Esophagus (tissue), 2 donors: ENCODE measurements around the gene CFAP61. TPM values are rescaled to one million over a fixed set of nuclear protein-coding genes. Genes with fewer than 3 reads are reported as not detected.
"Not testable (repeated sequence)": the region's sequence is repeated elsewhere in the genome, so short reads cannot be mapped to it uniquely, and the experiment has no call there.

Source experiments
- H3K27ac ChIP-seq, 2 donors: one replicate each; pipeline ENCODE4 v1.5.1; 2013; ENCODE audit warnings: low read depth in 2 of 2, mild to moderate bottlenecking in 2 of 2, inconsistent platforms in 1 of 2, low read length in 1 of 2, moderate library complexity in 1 of 2
- H3K27me3 ChIP-seq, 2 donors: one replicate each; pipeline ENCODE4 v1.6.1; 2013; ENCODE audit warnings: low read length in 2 of 2, control low read depth in 1 of 2, mild to moderate bottlenecking in 1 of 2; ENCODE audit not compliant: insufficient read depth in 2 of 2, control insufficient read depth in 1 of 2
- H3K36me3 ChIP-seq, 2 donors: one replicate each; pipeline ENCODE4 v1.6.1; 2013; ENCODE audit warnings: low read length in 1 of 2; ENCODE audit not compliant: control insufficient read depth in 2 of 2, insufficient read depth in 2 of 2
- H3K4me1 ChIP-seq, 2 donors: one replicate each; pipeline ENCODE4 v1.6.1; 2013; ENCODE audit warnings: low read length in 1 of 2; ENCODE audit not compliant: control insufficient read depth in 2 of 2, insufficient read depth in 2 of 2
- H3K4me3 ChIP-seq, 2 donors: one replicate each; pipeline ENCODE4 v1.5.1; 2013; ENCODE audit warnings: low read length in 2 of 2, mild to moderate bottlenecking in 2 of 2, low read depth in 1 of 2, moderate library complexity in 1 of 2
- H3K9me3 ChIP-seq, 2 donors: one replicate each; pipeline ENCODE4 v1.6.1; 2013; ENCODE audit warnings: mild to moderate bottlenecking in 2 of 2, low read depth in 1 of 2, low read length in 1 of 2, moderate library complexity in 1 of 2; ENCODE audit not compliant: control insufficient read depth in 2 of 2, insufficient read depth in 1 of 2
- WGBS, 2 donors: extraction: QIAGEN DNeasy Blood & Tissue Kit; methylation state at CpG; one replicate each; pipeline ENCODE4 v1.1.7; 2013; 5-methylcytosine and 5-hydroxymethylcytosine counted together
- polyA plus RNA-seq, 2 donors: library from polyadenylated mRNA; stranded (reverse); fragments of 200-250 nt; gene quantifications; one replicate each; pipeline ENCODE4 v1.2.3, GENCODE V29; 2013
- donor health status: healthy with polysubstance abuse.
- donor health status: Bipolar disorder and iron deficiency.

CFAP61 gene
- polyA plus RNA-seq, result not detected

- 0% methylated on average over 66 to 67 of the region's 67 CpGs for WGBS, 2 donors
Measured at GRCh38 chr20:20052074-20052970, at the start of gene CFAP61, which contains the start of gene CRNKL1. Gene CFAP61, plus strand, starts transcription at chr20:20052532. Its CDS starts 4,122 bp downstream, at chr20:20056654. Gene CRNKL1, minus strand, starts transcription at chr20:20052466. Its CDS starts 124 bp downstream, at chr20:20052342.

GRCh38 chr20:20003031-20003954 is 49.0 kb upstream of the CFAP61 start:
- WGBS, 2 donors, result 33 to 50% methylated on average over 23 of the region's 23 CpGs
- Histone ChIP-seq H3K36me3 (peaks cover 20% of the 10 kb centered on the region in 2 donors), H3K27me3 (no peaks in the 10 kb centered on the region), H3K9me3 (no peaks in the 10 kb centered on the region), H3K4me3 (no peak overlapping the region), H3K4me1 (no peaks in the 10 kb centered on the region), H3K27ac (peak overlapping the region; percentile 56 to 60)

More at GRCh38 chr20:20052074-20052970, at the start of gene CFAP61, which contains the start of gene CRNKL1:
- Histone ChIP-seq H3K9me3 (no peaks in the 10 kb centered on the region), H3K4me1 (no peaks in the 10 kb centered on the region), H3K27ac (peak within 1 kb of the TSS; percentile 94 to 95), H3K27me3 (no peaks in the 10 kb centered on the region), H3K36me3 (peaks cover 3 to 6% of the 10 kb centered on the region in 2 donors), H3K4me3 (peak within 1 kb of the TSS; percentile 95 to 99)

GRCh38 chr20:20003955-20004322 is 48.4 kb upstream of the CFAP61 start:
- H3K27ac ChIP-seq, result peak overlapping the region; percentile 21 to 38
- H3K9me3 ChIP-seq, H3K4me3 ChIP-seq, H3K27me3 ChIP-seq, H3K4me1 ChIP-seq: not testable (repeated sequence)
- H3K36me3 ChIP-seq, result peaks cover 14 to 15% of the 10 kb centered on the region in 2 donors
- 73 to 74% methylated on average over 6 of the region's 6 CpGs for WGBS, 2 donors

GRCh38 chr20:20005342-20005741 is 47.0 kb upstream of the CFAP61 start:
- Histone ChIP-seq H3K27me3 (no peaks in the 10 kb centered on the region), H3K27ac (no peak overlapping the region), H3K4me3 (no peak overlapping the region), H3K9me3 (no peaks in the 10 kb centered on the region), H3K4me1 (no peaks in the 10 kb centered on the region), H3K36me3 (peaks cover 10% of the 10 kb centered on the region in 2 donors)
- 72 to 78% methylated on average over 7 of the region's 7 CpGs for WGBS, 2 donors

GRCh38 chr20:20009784-20010253 is 42.5 kb upstream of the CFAP61 start:
- Histone ChIP-seq H3K27me3 (no peaks in the 10 kb centered on the region), H3K4me3 (no peak overlapping the region), H3K36me3 (no peaks in the 10 kb centered on the region), H3K27ac (no peak overlapping the region), H3K9me3 (no peaks in the 10 kb centered on the region), H3K4me1 (no peaks in the 10 kb centered on the region)
- 70 to 72% methylated on average over 14 of the region's 14 CpGs for WGBS, 2 donors

- H3K36me3 ChIP-seq, result no peaks in the 10 kb centered on the region
- WGBS, 2 donors, result 31 to 43% methylated on average over 4 of the region's 4 CpGs
- H3K27me3 ChIP-seq, result no peaks in the 10 kb centered on the region
- H3K9me3 ChIP-seq, result no peaks in the 10 kb centered on the region
- peak overlapping the region in 1 of 2 donors; percentile 24 for H3K27ac ChIP-seq
- H3K4me1 ChIP-seq, result no peaks in the 10 kb centered on the region
- no peak overlapping the region for H3K4me3 ChIP-seq
Measured at GRCh38 chr20:20010639-20011500, 41.5 kb upstream of the CFAP61 start.

- no peaks in the 10 kb centered on the region for H3K36me3 ChIP-seq
- H3K4me1 ChIP-seq, result no peaks in the 10 kb centered on the region
- no peaks in the 10 kb centered on the region for H3K27me3 ChIP-seq
- H3K27ac ChIP-seq, result no peak overlapping the region
- no peak overlapping the region for H3K4me3 ChIP-seq
- H3K9me3 ChIP-seq, result no peaks in the 10 kb centered on the region
- 67 to 74% methylated on average over 2 of the region's 2 CpGs for WGBS, 2 donors
Measured at GRCh38 chr20:20012541-20012940, 39.8 kb upstream of the CFAP61 start.

GRCh38 chr20:20014659-20015058 is 37.7 kb upstream of the CFAP61 start:
- H3K27me3 ChIP-seq, result no peaks in the 10 kb centered on the region
- H3K27ac ChIP-seq, result no peak overlapping the region
- H3K36me3 ChIP-seq, result no peaks in the 10 kb centered on the region
- no peaks in the 10 kb centered on the region for H3K4me1 ChIP-seq
- no peak overlapping the region for H3K4me3 ChIP-seq
- H3K9me3 ChIP-seq, result no peaks in the 10 kb centered on the region
- 26 to 41% methylated on average over 2 of the region's 2 CpGs for WGBS, 2 donors
